ENCODE measurements around the gene FUCA1. TPM values are rescaled to one million over a fixed set of nuclear protein-coding genes. Genes with fewer than 3 reads are reported as not detected.

Gene FUCA1
- total and polyA plus RNA-seq, 10 of the 15 experiments (the other 5 are each of a cell fraction or from before 2014, with no cell fraction given) = 33.3 to 117 (median 52.6) TPM

DNA sequence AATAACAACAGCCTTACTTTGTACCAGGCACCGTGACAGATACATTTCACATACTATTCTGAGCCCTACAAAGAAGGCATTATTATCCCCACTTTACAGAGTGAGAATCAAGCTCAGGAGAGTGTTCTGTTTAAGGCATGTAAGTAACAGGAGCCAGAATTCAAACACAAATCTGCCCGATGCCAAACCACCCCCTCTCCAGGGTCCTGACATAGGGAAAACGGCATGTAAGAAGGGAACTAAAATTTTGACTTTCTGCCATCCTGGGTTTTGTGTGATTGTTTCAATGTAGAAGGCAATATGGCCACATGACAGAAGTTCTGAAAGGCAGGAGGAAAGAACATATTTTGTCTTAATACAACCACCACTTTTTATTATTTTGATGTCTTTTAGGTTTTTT lies 5.5 kb downstream of the FUCA1 start:
- ATAC-seq (no peak), DNase-seq (ENCODE audit: low read depth, low spot score) (no peak), FAIRE-seq (no peak)
- Histone ChIP-seq H2AFZ (ENCODE audit: control insufficient read depth, low read depth, low read length) (no peak overlapping the region), H3K4me2 (ENCODE audit: control insufficient read depth, insufficient read depth) (no peak overlapping the region), H4K20me1 (ENCODE audit: control insufficient read depth, insufficient read depth) (no peaks in the 10 kb centered on the region), H3K9me3 (replicated peaks; ENCODE audit: control insufficient read depth, insufficient read depth, low read length) (no peaks in the 10 kb centered on the region), H3K79me2 (ENCODE audit: control insufficient read depth, insufficient read depth, low read length) (peaks cover 31% of the 10 kb centered on the region), H3K9ac (ENCODE audit: control insufficient read depth, insufficient read depth, low read length) (no peak overlapping the region), H3K27me3 (replicated peaks in 1 of 2; ENCODE audit: control insufficient read depth in 2 of 2, insufficient read depth in 2 of 2, low read length in 1 of 2) (no peaks in the 10 kb centered on the region), H3K27ac (ENCODE audit: control insufficient read depth, insufficient read depth) (no peak overlapping the region), H3K36me3 (ENCODE audit: control insufficient read depth in 2 of 2, insufficient read depth in 2 of 2, low read length in 1 of 2) (peaks cover 1 to 5% of the 10 kb centered on the region in 2 experiments; a peak in 2 of 4 replicates), H3K4me1 (ENCODE audit: control insufficient read depth, insufficient read depth, low read length) (peaks cover 10% of the 10 kb centered on the region), H3K4me3 (no peak overlapping the region)
- SMC1A ChIA-PET (ENCODE audit: uncharacterized antibody, unreplicated experiment) = interaction anchor here (1.8 kb wide), 1 partner anchor 37 kb away, joined by 3 read pairs; the partner anchor contains the start of gene HMGCL
- in situ Hi-C loops (cut with MboI) = loop anchor here (10.0 kb wide), 1 partner anchor 58 kb away; the partner anchor contains the start of gene GALE
- RAD21 ChIA-PET (ENCODE audit: unreplicated experiment) = interaction anchor here (1.1 to 4.8 kb wide), 2 partner anchors 47 to 52 kb away, joined by 3 to 20 read pairs; no protein-coding TSS in a partner anchor
- 71% methylated on average over 3 of the region's 3 CpGs for WGBS (ENCODE audit: insufficient coverage, insufficient replicate concordance, low lambda C conversion rate, missing lambda C conversion rate)
- POLR2A ChIA-PET = no interaction called here
- TF ChIP-seq POU2F2 (IDR thresholded peaks at IDR 0.05; ENCODE audit: borderline replicate concordance, low read depth, low read length) = no peak
- TF ChIP-seq FOXK2 (IDR thresholded peaks at IDR 0.05) = no peak
- TF ChIP-seq ZBED1 (IDR thresholded peaks at IDR 0.05; ENCODE audit: borderline replicate concordance) = no peak
- TF ChIP-seq MXI1 (IDR thresholded peaks at IDR 0.05; ENCODE audit: low read depth, low read length) = no peak
- TF ChIP-seq POLR2AphosphoS5 (IDR thresholded peaks at IDR 0.05; ENCODE audit: low read length) = no peak
- TF ChIP-seq, protein P1, sequence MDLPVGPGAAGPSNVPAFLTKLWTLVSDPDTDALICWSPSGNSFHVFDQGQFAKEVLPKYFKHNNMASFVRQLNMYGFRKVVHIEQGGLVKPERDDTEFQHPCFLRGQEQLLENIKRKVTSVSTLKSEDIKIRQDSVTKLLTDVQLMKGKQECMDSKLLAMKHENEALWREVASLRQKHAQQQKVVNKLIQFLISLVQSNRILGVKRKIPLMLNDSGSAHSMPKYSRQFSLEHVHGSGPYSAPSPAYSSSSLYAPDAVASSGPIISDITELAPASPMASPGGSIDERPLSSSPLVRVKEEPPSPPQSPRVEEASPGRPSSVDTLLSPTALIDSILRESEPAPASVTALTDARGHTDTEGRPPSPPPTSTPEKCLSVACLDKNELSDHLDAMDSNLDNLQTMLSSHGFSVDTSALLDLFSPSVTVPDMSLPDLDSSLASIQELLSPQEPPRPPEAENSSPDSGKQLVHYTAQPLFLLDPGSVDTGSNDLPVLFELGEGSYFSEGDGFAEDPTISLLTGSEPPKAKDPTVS (IDR thresholded peaks at IDR 0.05; ENCODE audit: low read depth, low read length) = no peak
- TF ChIP-seq MYC (IDR thresholded peaks at IDR 0.05; ENCODE audit: insufficient read depth, insufficient read length, insufficient replicate concordance, low read length, severe bottlenecking) = no peak
- TF ChIP-seq CREM (IDR thresholded peaks at IDR 0.05; ENCODE audit: low read depth) = no peak
- TF ChIP-seq, protein P2, sequence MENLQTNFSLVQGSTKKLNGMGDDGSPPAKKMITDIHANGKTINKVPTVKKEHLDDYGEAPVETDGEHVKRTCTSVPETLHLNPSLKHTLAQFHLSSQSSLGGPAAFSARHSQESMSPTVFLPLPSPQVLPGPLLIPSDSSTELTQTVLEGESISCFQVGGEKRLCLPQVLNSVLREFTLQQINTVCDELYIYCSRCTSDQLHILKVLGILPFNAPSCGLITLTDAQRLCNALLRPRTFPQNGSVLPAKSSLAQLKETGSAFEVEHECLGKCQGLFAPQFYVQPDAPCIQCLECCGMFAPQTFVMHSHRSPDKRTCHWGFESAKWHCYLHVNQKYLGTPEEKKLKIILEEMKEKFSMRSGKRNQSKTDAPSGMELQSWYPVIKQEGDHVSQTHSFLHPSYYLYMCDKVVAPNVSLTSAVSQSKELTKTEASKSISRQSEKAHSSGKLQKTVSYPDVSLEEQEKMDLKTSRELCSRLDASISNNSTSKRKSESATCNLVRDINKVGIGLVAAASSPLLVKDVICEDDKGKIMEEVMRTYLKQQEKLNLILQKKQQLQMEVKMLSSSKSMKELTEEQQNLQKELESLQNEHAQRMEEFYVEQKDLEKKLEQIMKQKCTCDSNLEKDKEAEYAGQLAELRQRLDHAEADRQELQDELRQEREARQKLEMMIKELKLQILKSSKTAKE (IDR thresholded peaks at IDR 0.05; ENCODE audit: low read depth, poor library complexity, severe bottlenecking) = no peak
- no peak for TF ChIP-seq MTA2 (IDR thresholded peaks at IDR 0.05; ENCODE audit: low read depth)
- TF ChIP-seq ZNF622 (IDR thresholded peaks at IDR 0.05) = no peak
- TF ChIP-seq MYB (IDR thresholded peaks at IDR 0.05; ENCODE audit: borderline replicate concordance, low read depth, low read length) = no peak
- TF ChIP-seq, protein P3, sequence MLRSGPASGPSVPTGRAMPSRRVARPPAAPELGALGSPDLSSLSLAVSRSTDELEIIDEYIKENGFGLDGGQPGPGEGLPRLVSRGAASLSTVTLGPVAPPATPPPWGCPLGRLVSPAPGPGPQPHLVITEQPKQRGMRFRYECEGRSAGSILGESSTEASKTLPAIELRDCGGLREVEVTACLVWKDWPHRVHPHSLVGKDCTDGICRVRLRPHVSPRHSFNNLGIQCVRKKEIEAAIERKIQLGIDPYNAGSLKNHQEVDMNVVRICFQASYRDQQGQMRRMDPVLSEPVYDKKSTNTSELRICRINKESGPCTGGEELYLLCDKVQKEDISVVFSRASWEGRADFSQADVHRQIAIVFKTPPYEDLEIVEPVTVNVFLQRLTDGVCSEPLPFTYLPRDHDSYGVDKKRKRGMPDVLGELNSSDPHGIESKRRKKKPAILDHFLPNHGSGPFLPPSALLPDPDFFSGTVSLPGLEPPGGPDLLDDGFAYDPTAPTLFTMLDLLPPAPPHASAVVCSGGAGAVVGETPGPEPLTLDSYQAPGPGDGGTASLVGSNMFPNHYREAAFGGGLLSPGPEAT (IDR thresholded peaks at IDR 0.05; ENCODE audit: low read depth) = no peak
- TF ChIP-seq IKZF1 (conservative IDR thresholded peaks at IDR 0.05) = no peak
- TSS peak; percentile 24 for BruUV-seq (replicated peaks)
- CTCF ChIA-PET = interaction anchor here (0.8 to 4.6 kb wide), 5 partner anchors 8 to 91 kb away, joined by 3 to 50 read pairs (median 3); partner anchors contain the start of gene HMGCL
- intact Hi-C loops (cut with micrococcal nuclease; ENCODE audit: unreplicated experiment) = no loop called here
